Mesendoderm (in vitro differentiated cells): Measurements from ENCODE around the gene TBXAS1.

Source experiments
- DNase-seq: peaks from one replicate; pipeline ENCODE4 v3.0.0; 2013
- H2AK5ac ChIP-seq: 2 replicates; pipeline ENCODE4 v1.6.1; 2013; ENCODE audit warnings: low read length, inconsistent platforms
- H2BK120ac ChIP-seq: 2 replicates; pipeline ENCODE4 v1.6.1; 2013; ENCODE audit warnings: low read depth, mild to moderate bottlenecking, low read length, moderate library complexity, mixed read lengths
- H2BK15ac ChIP-seq: replicated peaks from 2 replicates; pipeline ENCODE4 v1.6.1; 2013; ENCODE audit warnings: low read depth, mild to moderate bottlenecking, moderate library complexity
- H2BK5ac ChIP-seq: 2 replicates; pipeline ENCODE4 v1.6.1; 2013; ENCODE audit warnings: low read length, inconsistent platforms
- H3K18ac ChIP-seq: 2 replicates; pipeline ENCODE4 v1.6.1; 2013; ENCODE audit warnings: mild to moderate bottlenecking, low read length, mixed read lengths
- H3K23ac ChIP-seq: one replicate; pipeline ENCODE4 v1.6.1; 2013; ENCODE audit warnings: low read length
- H3K27ac ChIP-seq: 2 replicates; pipeline ENCODE4 v1.5.1; 2013; ENCODE audit warnings: low read depth, mild to moderate bottlenecking, inconsistent platforms, low read length, moderate library complexity
- H3K27me3 ChIP-seq: 2 replicates; pipeline ENCODE4 v1.6.1; 2013; ENCODE audit warnings: low read length, control low read depth, mild to moderate bottlenecking, inconsistent platforms; ENCODE audit not compliant: insufficient read depth, poor library complexity
- H3K36me3 ChIP-seq: 2 replicates; pipeline ENCODE4 v1.6.1; 2013; ENCODE audit warnings: low read length, inconsistent platforms; ENCODE audit not compliant: control insufficient read depth, insufficient read depth
- H3K4ac ChIP-seq: one replicate; pipeline ENCODE4 v1.6.1; 2013; ENCODE audit warnings: low read depth, mild to moderate bottlenecking, low read length, moderate library complexity
- H3K4me1 ChIP-seq: 2 replicates; pipeline ENCODE4 v1.6.1; 2013; ENCODE audit warnings: low read depth, low read length, inconsistent platforms; ENCODE audit not compliant: control insufficient read depth
- H3K4me2 ChIP-seq: 2 replicates; pipeline ENCODE4 v1.6.1; 2013; ENCODE audit warnings: low read length
- H3K4me3 ChIP-seq: 2 replicates; pipeline ENCODE4 v1.5.1; 2013; ENCODE audit warnings: mild to moderate bottlenecking, low read length
- H3K56ac ChIP-seq: one replicate; pipeline ENCODE4 v1.6.1; 2013; ENCODE audit warnings: low read length
- H3K79me1 ChIP-seq: 2 replicates; pipeline ENCODE4 v1.6.1; 2013; ENCODE audit warnings: low read length, inconsistent platforms
- H3K79me2 ChIP-seq: 2 replicates; pipeline ENCODE4 v1.6.1; 2013; ENCODE audit warnings: mild to moderate bottlenecking, low read length; ENCODE audit not compliant: control insufficient read depth, insufficient read depth
- H3K9ac ChIP-seq: 2 replicates; pipeline ENCODE4 v1.6.1; 2013; ENCODE audit warnings: low read length, inconsistent platforms
- H4K5ac ChIP-seq: one replicate; pipeline ENCODE4 v1.6.1; 2013; ENCODE audit warnings: low read length
- H4K8ac ChIP-seq: one replicate; pipeline ENCODE4 v1.6.1; 2013; ENCODE audit warnings: low read depth, mild to moderate bottlenecking, control low read depth, low read length, moderate library complexity
- WGBS: extraction: QIAGEN DNeasy Blood & Tissue Kit; methylation state at CpG from one replicate; pipeline ENCODE4 v1.1.7; 2013; ENCODE audit warnings: low lambda C conversion rate, missing lambda C conversion rate; ENCODE audit not compliant: insufficient coverage; ENCODE audit errors: extremely low coverage; 5-methylcytosine and 5-hydroxymethylcytosine counted together

TBXAS1 gene

GRCh38 chr7:140023728-140024127 lies 194.7 kb downstream of the TBXAS1 start:
- no peak overlapping the region for H2AK5ac ChIP-seq
- H3K18ac ChIP-seq = no peak overlapping the region
- no peaks in the 10 kb centered on the region for H3K36me3 ChIP-seq
- H3K4me1 ChIP-seq = no peaks in the 10 kb centered on the region
- H3K27ac ChIP-seq = no peak overlapping the region
- no peak overlapping the region for H2BK5ac ChIP-seq
- no peak overlapping the region for H3K4me2 ChIP-seq
- no peak overlapping the region for H2BK15ac ChIP-seq
- no peak overlapping the region for H2BK120ac ChIP-seq
- H3K27me3 ChIP-seq = no peaks in the 10 kb centered on the region
- no peak for DNase-seq
- no peak overlapping the region for H3K4me3 ChIP-seq
- H3K79me1 ChIP-seq = no peaks in the 10 kb centered on the region
- no peaks in the 10 kb centered on the region for H3K79me2 ChIP-seq
- H3K23ac ChIP-seq = no peak overlapping the region
- no peak overlapping the region for H3K4ac ChIP-seq
- no peak overlapping the region for H3K56ac ChIP-seq
- no peak overlapping the region for H4K5ac ChIP-seq
- WGBS = no CpG with 5 or more reads among the region's 6 CpGs
- H3K9ac ChIP-seq = no peak overlapping the region
- no peak overlapping the region for H4K8ac ChIP-seq

GRCh38 chr7:140024585-140024984 lies 195.5 kb downstream of the TBXAS1 start:
- no peak overlapping the region for H2BK15ac ChIP-seq
- no peak overlapping the region for H3K9ac ChIP-seq
- H4K5ac ChIP-seq = no peak overlapping the region
- H3K27ac ChIP-seq = no peak overlapping the region
- H3K79me2 ChIP-seq = no peaks in the 10 kb centered on the region
- H4K8ac ChIP-seq = no peak overlapping the region
- no peak overlapping the region for H3K23ac ChIP-seq
- H3K4ac ChIP-seq = no peak overlapping the region
- no peaks in the 10 kb centered on the region for H3K79me1 ChIP-seq
- no peak overlapping the region for H2AK5ac ChIP-seq
- no peak overlapping the region for H3K4me2 ChIP-seq
- H3K18ac ChIP-seq = no peak overlapping the region
- H2BK120ac ChIP-seq = no peak overlapping the region
- no peaks in the 10 kb centered on the region for H3K4me1 ChIP-seq
- H2BK5ac ChIP-seq = no peak overlapping the region
- no CpG with 5 or more reads among the region's 18 CpGs for WGBS
- no peak overlapping the region for H3K4me3 ChIP-seq
- no peaks in the 10 kb centered on the region for H3K36me3 ChIP-seq
- H3K27me3 ChIP-seq = no peaks in the 10 kb centered on the region
- H3K56ac ChIP-seq = no peak overlapping the region
- no peak for DNase-seq

DNA sequence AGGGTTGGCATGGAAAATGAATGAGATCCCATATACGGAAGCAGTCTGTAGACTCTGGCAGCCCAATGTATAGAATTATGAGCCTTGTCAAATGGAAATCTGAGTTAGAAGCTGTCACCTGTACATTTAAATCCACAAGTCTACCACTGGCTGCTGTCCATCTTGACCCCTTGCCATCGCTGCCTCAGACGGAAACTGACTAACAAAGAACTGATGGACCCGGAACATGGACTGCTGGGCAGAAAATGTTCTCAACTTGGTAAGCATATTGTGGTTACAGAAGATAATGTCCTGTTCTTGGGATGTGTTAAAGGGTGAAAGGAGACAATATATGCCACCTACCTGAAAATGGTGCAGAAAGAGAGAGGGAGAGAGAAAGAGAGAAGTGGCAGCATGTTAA lies 196.2 kb downstream of the TBXAS1 start:
- no peak overlapping the region for H4K5ac ChIP-seq

DNA sequence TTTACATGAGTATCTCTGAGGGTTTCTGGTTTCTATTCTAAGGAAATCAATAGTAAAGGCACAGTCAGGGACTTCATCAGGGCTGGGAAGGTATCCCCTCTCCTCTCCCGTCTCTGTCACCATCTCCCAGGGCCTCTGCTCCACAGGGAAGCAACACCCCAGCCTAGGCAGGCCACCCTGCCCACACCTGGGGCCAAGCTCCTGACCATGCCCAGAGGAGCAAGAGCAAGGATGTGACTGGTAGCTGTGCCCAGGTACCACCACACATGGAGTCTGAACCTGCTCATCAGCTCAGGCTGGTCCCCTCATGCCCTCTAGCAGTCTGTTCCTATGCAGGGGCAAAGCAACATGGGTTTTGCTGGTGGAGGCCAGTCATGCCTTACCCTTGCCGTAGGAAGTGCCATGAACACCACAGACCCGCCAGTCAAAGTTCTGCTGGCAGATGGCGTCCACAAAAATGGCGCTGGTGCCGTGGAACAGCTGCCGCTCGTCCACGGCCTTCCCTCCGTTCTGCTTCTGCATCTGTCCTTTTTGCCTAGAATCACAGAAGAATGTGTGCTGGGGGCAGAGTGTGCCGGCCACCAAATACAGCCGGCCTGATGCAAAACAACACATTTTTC lies 196.9 kb downstream of the TBXAS1 start:
- Histone ChIP-seq H3K4ac (no peak overlapping the region), H2BK120ac (no peak overlapping the region), H3K18ac (no peak overlapping the region), H3K4me2 (no peak overlapping the region), H3K9ac (no peak overlapping the region), H3K36me3 (no peaks in the 10 kb centered on the region), H2BK15ac (no peak overlapping the region), H4K8ac (no peak overlapping the region), H3K4me3 (no peak overlapping the region), H3K27me3 (no peaks in the 10 kb centered on the region), H2AK5ac (no peak overlapping the region), H3K4me1 (no peaks in the 10 kb centered on the region), H3K23ac (no peak overlapping the region), H3K56ac (no peak overlapping the region), H4K5ac (no peak overlapping the region), H3K27ac (no peak overlapping the region), H2BK5ac (no peak overlapping the region), H3K79me2 (no peaks in the 10 kb centered on the region), H3K79me1 (no peaks in the 10 kb centered on the region)
- WGBS = no CpG with 5 or more reads among the region's 12 CpGs
- no peak for DNase-seq

More for the DNA sequence above, 196.2 kb downstream of the TBXAS1 start:
- H3K4ac ChIP-seq = no peak overlapping the region
- no peak overlapping the region for H2BK15ac ChIP-seq
- H3K4me1 ChIP-seq = no peaks in the 10 kb centered on the region
- H3K56ac ChIP-seq = no peak overlapping the region
- no peak overlapping the region for H2BK120ac ChIP-seq
- no peak overlapping the region for H3K4me3 ChIP-seq
- no peak overlapping the region for H3K9ac ChIP-seq
- H2BK5ac ChIP-seq = no peak overlapping the region
- no peak for DNase-seq
- no peak overlapping the region for H3K27ac ChIP-seq
- no peak overlapping the region for H4K8ac ChIP-seq
- H3K18ac ChIP-seq = no peak overlapping the region
- H3K4me2 ChIP-seq = no peak overlapping the region
- H3K23ac ChIP-seq = no peak overlapping the region
- H2AK5ac ChIP-seq = no peak overlapping the region
- H3K79me1 ChIP-seq = no peaks in the 10 kb centered on the region
- WGBS = no CpG with 5 or more reads among the region's 4 CpGs
- no peaks in the 10 kb centered on the region for H3K79me2 ChIP-seq
- no peaks in the 10 kb centered on the region for H3K36me3 ChIP-seq
- no peaks in the 10 kb centered on the region for H3K27me3 ChIP-seq

DNA sequence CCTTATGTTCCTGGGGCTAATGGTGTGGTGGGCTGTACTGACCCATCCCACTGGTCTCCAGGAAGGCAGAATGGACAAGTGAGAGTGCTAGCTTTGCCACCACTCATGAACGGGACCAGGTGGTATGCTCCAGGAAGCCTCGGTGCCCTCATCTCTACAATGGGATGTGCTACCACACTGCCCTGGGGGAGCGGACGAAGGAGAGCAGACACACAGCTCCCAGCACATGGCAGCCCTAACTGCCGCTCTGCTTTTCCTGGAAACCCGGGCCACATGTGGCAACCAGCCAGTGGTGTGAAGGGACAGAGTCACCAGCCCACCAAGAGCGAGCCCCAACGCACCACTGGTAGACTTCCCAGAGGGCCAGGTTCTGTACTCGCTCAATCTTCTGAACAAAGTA lies 197.9 kb downstream of the TBXAS1 start:
- Histone ChIP-seq H3K27me3 (no peaks in the 10 kb centered on the region), H3K4me1 (no peaks in the 10 kb centered on the region), H2BK5ac (no peak overlapping the region), H3K4me3 (no peak overlapping the region), H3K27ac (no peak overlapping the region), H3K56ac (no peak overlapping the region), H3K79me1 (no peaks in the 10 kb centered on the region), H2BK15ac (no peak overlapping the region), H4K5ac (no peak overlapping the region), H3K18ac (no peak overlapping the region), H3K4ac (no peak overlapping the region), H2BK120ac (no peak overlapping the region), H3K79me2 (no peaks in the 10 kb centered on the region), H3K36me3 (no peaks in the 10 kb centered on the region), H3K9ac (no peak overlapping the region), H3K23ac (no peak overlapping the region), H4K8ac (no peak overlapping the region), H3K4me2 (no peak overlapping the region), H2AK5ac (no peak overlapping the region)
- no peak for DNase-seq
- WGBS = no CpG with 5 or more reads among the region's 9 CpGs

- H2BK15ac ChIP-seq = no peak overlapping the region
- no peak overlapping the region for H3K4me3 ChIP-seq
- no peak overlapping the region for H3K4ac ChIP-seq
- H2BK120ac ChIP-seq = no peak overlapping the region
- no peaks in the 10 kb centered on the region for H3K4me1 ChIP-seq
- no peak overlapping the region for H4K5ac ChIP-seq
- no peak overlapping the region for H3K56ac ChIP-seq
- H3K4me2 ChIP-seq = no peak overlapping the region
- no peaks in the 10 kb centered on the region for H3K36me3 ChIP-seq
- no peak overlapping the region for H3K9ac ChIP-seq
- H3K79me2 ChIP-seq = no peaks in the 10 kb centered on the region
- no peak overlapping the region for H4K8ac ChIP-seq
- no peak overlapping the region for H2AK5ac ChIP-seq
- no peak overlapping the region for H2BK5ac ChIP-seq
- no peak for DNase-seq
- H3K79me1 ChIP-seq = no peaks in the 10 kb centered on the region
- no peak overlapping the region for H3K18ac ChIP-seq
- H3K27ac ChIP-seq = no peak overlapping the region
- no peak overlapping the region for H3K23ac ChIP-seq
- no peaks in the 10 kb centered on the region for H3K27me3 ChIP-seq
- WGBS = no CpG with 5 or more reads among the region's 9 CpGs
Observed at GRCh38 chr7:140027858-140028257, 198.8 kb downstream of the TBXAS1 start.
